Stomach (tissue), 9 donors: ENCODE data around the gene ACAD8. TPM values are rescaled to one million over a fixed set of nuclear protein-coding genes. Genes with fewer than 3 reads are reported as not detected.

ENCODE experiments used
- DNase-seq, 2 donors: peaks; one replicate each; pipeline versions ENCODE4 v3.0.0 to v3.0.0-alpha.2; 2013 to 2019
- H3K27ac ChIP-seq, 5 donors: fragments of 200-600 bp in 4 of 5; sonication (generic) in 4 of 5; one replicate each; pipeline ENCODE4 v1.5.1; 2013 to 2019; ENCODE audit warnings: mild to moderate bottlenecking in 1 of 5, moderate library complexity in 1 of 5
- H3K27me3 ChIP-seq, 3 donors: fragments of 200-600 bp; sonication (generic); one replicate each; pipeline ENCODE4 v1.5.1; 2017 to 2019; ENCODE audit warnings: mixed run types in 1 of 3
- H3K36me3 ChIP-seq, 4 donors: fragments of 200-600 bp; sonication (generic); 1 replicate in 3 of 4; 2 replicates in 1 of 4; pipeline ENCODE4 v1.5.1; 2016 to 2019
- H3K4me1 ChIP-seq, 4 donors: fragments of 200-600 bp; sonication (generic); one replicate each; pipeline ENCODE4 v1.5.1; 2016 to 2019
- H3K4me3 ChIP-seq, 4 donors: fragments of 200-600 bp; sonication (generic) in 3 of 4; one replicate each; pipeline ENCODE4 v1.5.1; 2016 to 2019; ENCODE audit warnings: mild to moderate bottlenecking in 1 of 4
- H3K9me3 ChIP-seq, 4 donors: fragments of 200-600 bp; sonication (generic); one replicate each; pipeline ENCODE4 v1.5.1; 2016 to 2019
- EP300 ChIP-seq: sonication (generic); formaldehyde crosslinking; IDR thresholded peaks from one replicate; pipeline ENCODE4 v1.6.1; 2017; ENCODE audit warnings: antibody characterized with exemption
- POLR2A ChIP-seq, 4 donors: fragments of 450-650 bp; IDR thresholded peaks; one replicate each; pipeline ENCODE4 v1.6.1; 2016; ENCODE audit warnings: antibody characterized with exemption in 4 of 4, control low read depth in 2 of 4, mild to moderate bottlenecking in 1 of 4, moderate library complexity in 1 of 4
- POLR2AphosphoS5 ChIP-seq, 3 donors: sonication (generic); formaldehyde crosslinking; IDR thresholded peaks; one replicate each; pipeline ENCODE4 v1.6.1; 2016; ENCODE audit warnings: antibody characterized with exemption in 3 of 3
- WGBS, 5 donors: extraction: QIAGEN DNeasy Blood & Tissue Kit in 3 of 5; methylation state at CpG; one replicate each; pipeline versions ENCODE4 v1.1.5 to v1.1.7; 2013 to 2018; 5-methylcytosine and 5-hydroxymethylcytosine counted together
- intact Hi-C: fragments of 100-400 bp; cut with DNase I; formaldehyde crosslinking; loops from one replicate; pipeline ENCODE4 v1.15.1; 2023; ENCODE audit warnings: low total_unique reads
- polyA plus RNA-seq, 3 donors: library from polyadenylated mRNA; stranded (reverse); fragments of 200-250 nt; gene quantifications; one replicate each; pipeline ENCODE4 v1.2.3, GENCODE V29; 2013
- total RNA-seq, 5 donors: library from RNA; depleted of rRNA; stranded (reverse); fragments of >200 nt; gene quantifications; one replicate each; pipeline versions ENCODE4 v1.1.0 to v1.2.3, GENCODE V29; 2014 to 2016
- TF ChIP-seq, protein P1 (sequence below), 7 experiments: fragments of 450-650 bp in 4 of 7; fragments of 200-600 bp in 3 of 7; sonication (generic) in 3 of 7; IDR thresholded peaks; one replicate each; pipeline ENCODE4 v1.5.1; 2016 to 2019; ENCODE audit warnings: antibody characterized with exemption in 7 of 7, control low read depth in 2 of 7, mild to moderate bottlenecking in 1 of 7
- donor health status: healthy with polysubstance abuse.
- donor health status: Bipolar disorder and iron deficiency.
- donor health status: healthy.

Gene ACAD8
- total and polyA plus RNA-seq, 8 donors = 15.1 to 44.6 (median 26.5) TPM

DNA sequence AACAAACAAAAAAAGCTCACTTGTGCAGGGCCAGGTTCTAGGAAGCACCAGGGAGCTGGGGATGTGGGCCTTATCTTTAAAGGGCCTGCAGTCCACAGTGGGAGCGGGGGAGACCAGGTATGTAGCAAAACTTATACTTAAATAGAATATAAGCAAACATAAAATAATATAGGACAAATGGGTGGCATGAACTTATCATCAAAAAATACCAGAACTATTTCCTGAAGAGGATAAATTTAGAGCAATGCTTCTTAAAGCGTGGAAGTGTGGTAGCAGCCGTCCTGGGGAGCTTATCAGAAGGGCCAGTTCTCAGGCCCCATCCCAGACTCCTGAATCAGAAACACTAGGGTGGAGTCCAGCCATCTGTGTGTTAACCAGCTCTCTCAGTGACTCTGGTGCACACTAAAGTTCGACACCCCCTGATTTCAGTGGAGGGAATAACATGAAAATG is 19.6 kb upstream of the ACAD8 start:
- H3K4me3 ChIP-seq = no peak overlapping the region
- peaks cover 6 to 45% (median 43%) of the 10 kb centered on the region in 4 donors for H3K36me3 ChIP-seq
- H3K27ac ChIP-seq = no peak overlapping the region
- H3K4me1 ChIP-seq = peaks cover 0 to 46% (median 20%) of the 10 kb centered on the region in 4 donors
- no peak for DNase-seq
- WGBS, 5 donors = 86 to 93% (median 89%) methylated on average over 4 of the region's 4 CpGs
- H3K27me3 ChIP-seq = no peaks in the 10 kb centered on the region
- TF ChIP-seq EP300 (no peak), POLR2A (IDR thresholded peaks at IDR 0.05) (no peak), POLR2AphosphoS5 (IDR thresholded peaks at IDR 0.05) (no peak)
- TF ChIP-seq, protein P1, sequence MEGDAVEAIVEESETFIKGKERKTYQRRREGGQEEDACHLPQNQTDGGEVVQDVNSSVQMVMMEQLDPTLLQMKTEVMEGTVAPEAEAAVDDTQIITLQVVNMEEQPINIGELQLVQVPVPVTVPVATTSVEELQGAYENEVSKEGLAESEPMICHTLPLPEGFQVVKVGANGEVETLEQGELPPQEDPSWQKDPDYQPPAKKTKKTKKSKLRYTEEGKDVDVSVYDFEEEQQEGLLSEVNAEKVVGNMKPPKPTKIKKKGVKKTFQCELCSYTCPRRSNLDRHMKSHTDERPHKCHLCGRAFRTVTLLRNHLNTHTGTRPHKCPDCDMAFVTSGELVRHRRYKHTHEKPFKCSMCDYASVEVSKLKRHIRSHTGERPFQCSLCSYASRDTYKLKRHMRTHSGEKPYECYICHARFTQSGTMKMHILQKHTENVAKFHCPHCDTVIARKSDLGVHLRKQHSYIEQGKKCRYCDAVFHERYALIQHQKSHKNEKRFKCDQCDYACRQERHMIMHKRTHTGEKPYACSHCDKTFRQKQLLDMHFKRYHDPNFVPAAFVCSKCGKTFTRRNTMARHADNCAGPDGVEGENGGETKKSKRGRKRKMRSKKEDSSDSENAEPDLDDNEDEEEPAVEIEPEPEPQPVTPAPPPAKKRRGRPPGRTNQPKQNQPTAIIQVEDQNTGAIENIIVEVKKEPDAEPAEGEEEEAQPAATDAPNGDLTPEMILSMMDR (IDR thresholded peaks at IDR 0.05) = no peak
- intact Hi-C loops = no loop called here
- H3K9me3 ChIP-seq = no peaks in the 10 kb centered on the region

- 71 to 85% (median 82%) methylated on average over 3 of the region's 3 CpGs for WGBS, 5 donors
- Histone ChIP-seq H3K4me3 (no peak overlapping the region), H3K4me1 (peaks cover 0 to 29% (median 20%) of the 10 kb centered on the region in 4 donors), H3K36me3 (peaks cover 23 to 61% (median 58%) of the 10 kb centered on the region in 4 donors), H3K9me3 (no peaks in the 10 kb centered on the region), H3K27ac (no peak overlapping the region), H3K27me3 (no peaks in the 10 kb centered on the region)
- intact Hi-C loops = no loop called here
- TF ChIP-seq POLR2A (IDR thresholded peaks at IDR 0.05) = no peak
- no peak for TF ChIP-seq EP300
- TF ChIP-seq, protein P1 (IDR thresholded peaks at IDR 0.05) = no peak
- TF ChIP-seq POLR2AphosphoS5 (IDR thresholded peaks at IDR 0.05) = no peak
- DNase-seq = no peak
These were observed 18.0 kb upstream of the ACAD8 start for GRCh38 chr11:134235399-134235798.

- intact Hi-C loops = no loop called here
These were observed 16.4 kb upstream of the ACAD8 start for GRCh38 chr11:134236834-134237556.

GRCh38 chr11:134237557-134237922 is 15.8 kb upstream of the ACAD8 start:
- Histone ChIP-seq H3K36me3 (peaks cover 25 to 79% (median 78%) of the 10 kb centered on the region in 4 donors), H3K9me3 (no peaks in the 10 kb centered on the region), H3K27me3 (no peaks in the 10 kb centered on the region), H3K4me3 (no peak overlapping the region), H3K4me1 (peaks cover 0 to 11% (median 9%) of the 10 kb centered on the region in 4 donors), H3K27ac (no peak overlapping the region)
- TF ChIP-seq POLR2A (IDR thresholded peaks at IDR 0.05) = no peak
- TF ChIP-seq, protein P1 (IDR thresholded peaks at IDR 0.05) = no peak
- TF ChIP-seq POLR2AphosphoS5 (IDR thresholded peaks at IDR 0.05) = no peak
- no peak for TF ChIP-seq EP300
- intact Hi-C loops = no loop called here
- DNase-seq = no peak
- 82 to 92% (median 88%) methylated on average over 11 of the region's 11 CpGs for WGBS, 5 donors

More at GRCh38 chr11:134236834-134237556, 16.4 kb upstream of the ACAD8 start:
- DNase-seq = no peak
- peaks cover 25 to 73% (median 72%) of the 10 kb centered on the region in 4 donors for H3K36me3 ChIP-seq
- H3K4me1 ChIP-seq = peaks cover 0 to 17% (median 14%) of the 10 kb centered on the region in 4 donors
- 87 to 94% (median 89%) methylated on average over 7 of the region's 7 CpGs for WGBS, 5 donors
- no peaks in the 10 kb centered on the region for H3K27me3 ChIP-seq
- no peak for TF ChIP-seq POLR2AphosphoS5 (IDR thresholded peaks at IDR 0.05)
- TF ChIP-seq, protein P1 (IDR thresholded peaks at IDR 0.05) = no peak
- no peak for TF ChIP-seq POLR2A (IDR thresholded peaks at IDR 0.05)
- no peak for TF ChIP-seq EP300
- H3K27ac ChIP-seq = no peak overlapping the region
- H3K9me3 ChIP-seq = no peaks in the 10 kb centered on the region
- no peak overlapping the region for H3K4me3 ChIP-seq
